ENCODE measurements around the gene LEKR1. TPM values are rescaled to one million over a fixed set of nuclear protein-coding genes. Genes with fewer than 3 reads are reported as not detected.

Gene LEKR1
- total RNA-seq, 1 experiment from 2014 or later, result 5.1 TPM

- CTCF ChIA-PET, result no interaction called here
- Mint-ChIP-seq H3K4me3 (ENCODE audit: low read depth, unreplicated experiment) (no peak overlapping the region), H3K4me1 (ENCODE audit: low read depth, unreplicated experiment) (no peaks in the 10 kb centered on the region), H3K27ac (ENCODE audit: unreplicated experiment) (no peak overlapping the region), H3K9me3 (ENCODE audit: low read depth, unreplicated experiment) (no peaks in the 10 kb centered on the region), H3K36me3 (ENCODE audit: insufficient read depth, unreplicated experiment) (no peaks in the 10 kb centered on the region), H3K27me3 (ENCODE audit: unreplicated experiment) (no peaks in the 10 kb centered on the region)
- no peak for DNase-seq
- no TSS peak for BruUV-seq (replicated peaks)
- no peak for TF ChIP-seq CTCF (IDR thresholded peaks at IDR 0.05; ENCODE audit: unreplicated experiment)
- intact Hi-C loops (cut with micrococcal nuclease; ENCODE audit: unreplicated experiment), result no loop called here
Observed at GRCh38 chr3:156919818-156920217, 93.7 kb downstream of the LEKR1 start.

- Mint-ChIP-seq H3K9me3 (ENCODE audit: low read depth, unreplicated experiment) (no peaks in the 10 kb centered on the region), H3K4me1 (ENCODE audit: low read depth, unreplicated experiment) (no peaks in the 10 kb centered on the region), H3K4me3 (ENCODE audit: low read depth, unreplicated experiment) (no peak overlapping the region), H3K27ac (ENCODE audit: unreplicated experiment) (no peak overlapping the region), H3K27me3 (ENCODE audit: unreplicated experiment) (no peaks in the 10 kb centered on the region), H3K36me3 (ENCODE audit: insufficient read depth, unreplicated experiment) (no peaks in the 10 kb centered on the region)
- no peak for DNase-seq
- CTCF ChIA-PET, result no interaction called here
- TF ChIP-seq CTCF (IDR thresholded peaks at IDR 0.05; ENCODE audit: unreplicated experiment), result no peak
- BruUV-seq (replicated peaks), result no TSS peak
- intact Hi-C loops (cut with micrococcal nuclease; ENCODE audit: unreplicated experiment), result no loop called here
Observed at GRCh38 chr3:156920399-156920798, 94.2 kb downstream of the LEKR1 start.

- Mint-ChIP-seq H3K4me3 (ENCODE audit: low read depth, unreplicated experiment) (no peak overlapping the region), H3K36me3 (ENCODE audit: insufficient read depth, unreplicated experiment) (no peaks in the 10 kb centered on the region), H3K27ac (ENCODE audit: unreplicated experiment) (no peak overlapping the region), H3K4me1 (ENCODE audit: low read depth, unreplicated experiment) (no peaks in the 10 kb centered on the region), H3K9me3 (ENCODE audit: low read depth, unreplicated experiment) (peaks cover 6% of the 10 kb centered on the region), H3K27me3 (ENCODE audit: unreplicated experiment) (no peaks in the 10 kb centered on the region)
- intact Hi-C loops (cut with micrococcal nuclease; ENCODE audit: unreplicated experiment), result loop anchor here (2.0 kb wide), 1 partner anchor 15 kb away; no protein-coding TSS in a partner anchor
- BruUV-seq (replicated peaks), result no TSS peak
- CTCF ChIA-PET, result no interaction called here
- no peak for TF ChIP-seq CTCF (IDR thresholded peaks at IDR 0.05; ENCODE audit: unreplicated experiment)
- no peak for DNase-seq
Observed at GRCh38 chr3:156923349-156923748, 97.2 kb downstream of the LEKR1 start.

GRCh38 chr3:156938724-156939123 lies 112.6 kb downstream of the LEKR1 start:
- CTCF ChIA-PET, result no interaction called here
- no TSS peak for BruUV-seq (replicated peaks)
- no peak overlapping the region for H3K27ac Mint-ChIP-seq (ENCODE audit: unreplicated experiment)

More at GRCh38 chr3:156938724-156939123, 112.6 kb downstream of the LEKR1 start:
- H3K27me3 Mint-ChIP-seq (ENCODE audit: unreplicated experiment), result no peaks in the 10 kb centered on the region
- DNase-seq, result no peak
- TF ChIP-seq CTCF (IDR thresholded peaks at IDR 0.05; ENCODE audit: unreplicated experiment), result no peak
- H3K9me3 Mint-ChIP-seq (ENCODE audit: low read depth, unreplicated experiment), result no peaks in the 10 kb centered on the region
- no peak overlapping the region for H3K4me3 Mint-ChIP-seq (ENCODE audit: low read depth, unreplicated experiment)
- no peaks in the 10 kb centered on the region for H3K36me3 Mint-ChIP-seq (ENCODE audit: insufficient read depth, unreplicated experiment)
- intact Hi-C loops (cut with micrococcal nuclease; ENCODE audit: unreplicated experiment), result no loop called here
- H3K4me1 Mint-ChIP-seq (ENCODE audit: low read depth, unreplicated experiment), result no peaks in the 10 kb centered on the region
